A549 treated with CpdA at 1 μM for 4 hours (cell line): ENCODE results near the gene B3GAT2. TPM values are rescaled to one million over a fixed set of nuclear protein-coding genes. Genes with fewer than 3 reads are reported as not detected.

Experiments
- total RNA-seq: library from RNA; stranded (reverse); fragments of 200-300 nt; extraction: Qiagen RNA extraction; gene quantifications from 5 replicates; pipeline ENCODE4 v1.2.3, GENCODE V29; 2022; ENCODE audit warnings: low read depth

Gene B3GAT2, protein sequence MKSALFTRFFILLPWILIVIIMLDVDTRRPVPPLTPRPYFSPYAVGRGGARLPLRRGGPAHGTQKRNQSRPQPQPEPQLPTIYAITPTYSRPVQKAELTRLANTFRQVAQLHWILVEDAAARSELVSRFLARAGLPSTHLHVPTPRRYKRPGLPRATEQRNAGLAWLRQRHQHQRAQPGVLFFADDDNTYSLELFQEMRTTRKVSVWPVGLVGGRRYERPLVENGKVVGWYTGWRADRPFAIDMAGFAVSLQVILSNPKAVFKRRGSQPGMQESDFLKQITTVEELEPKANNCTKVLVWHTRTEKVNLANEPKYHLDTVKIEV
- total RNA-seq: 0.03 to 0.07 TPM (median 0.05 TPM) in 5 replicates

DNA sequence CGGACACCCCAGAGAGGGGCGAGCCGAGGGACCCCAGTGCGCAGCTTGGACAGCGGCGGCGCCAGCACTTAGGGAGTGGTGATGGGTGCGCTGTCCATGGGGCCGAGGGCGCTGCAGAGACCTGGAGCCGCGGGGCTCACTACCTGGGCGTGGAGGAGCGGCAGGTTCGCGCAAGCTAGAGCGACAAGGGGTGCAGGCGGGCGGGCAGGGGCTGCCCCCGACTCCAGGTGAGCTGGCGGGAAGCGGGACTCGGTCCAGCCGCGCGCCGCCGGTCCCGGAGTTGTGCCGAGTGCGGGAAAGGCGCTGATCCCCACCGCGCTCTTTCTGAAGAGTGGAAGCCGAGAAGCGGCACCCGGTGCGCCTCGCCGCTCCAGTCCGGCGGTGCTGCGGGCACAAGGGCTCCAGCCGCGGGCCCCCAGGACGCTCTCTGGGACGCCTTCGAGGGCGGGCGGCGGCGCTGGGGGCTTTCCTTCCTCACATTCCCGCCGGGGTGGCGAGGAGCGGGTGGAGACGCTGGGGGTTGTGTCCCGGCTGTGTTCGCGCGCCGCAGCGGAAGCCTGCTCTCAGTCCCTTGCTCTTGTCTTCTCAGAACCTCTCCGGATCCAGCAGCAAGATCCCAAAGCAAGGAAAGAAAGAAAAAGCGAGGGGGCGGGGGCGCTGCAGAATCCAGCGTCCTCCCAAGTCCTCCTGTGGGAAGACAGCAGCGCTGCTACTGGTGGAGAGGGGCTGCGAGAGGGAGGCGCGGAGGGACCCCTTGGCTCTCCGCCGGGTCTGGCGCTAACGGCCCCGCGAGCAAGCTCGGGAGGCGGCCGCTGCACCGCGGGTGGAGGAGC is at the start of gene B3GAT2:
Gene B3GAT2, minus strand, starts transcription at position 610 of the 833 bp plus-strand sequence. CDS start 631 bp downstream, outside the sequence.

